Esophagus muscularis mucosa (tissue), 3 donors: ENCODE results near the gene ATXN2.

Source experiments
- POLR2A ChIP-seq: fragments of 450-650 bp; IDR thresholded peaks from one replicate; pipeline ENCODE4 v1.6.1; 2017; ENCODE audit warnings: antibody characterized with exemption, moderate library complexity, mild to moderate bottlenecking, low read depth
- TF ChIP-seq, protein P1 (sequence below), 3 experiments: fragments of 200-600 bp in 2 of 3; fragments of 450-650 bp in 1 of 3; sonication (generic) in 2 of 3; IDR thresholded peaks; one replicate each; pipeline ENCODE4 v1.5.1; 2017 to 2019; ENCODE audit warnings: antibody characterized with exemption in 3 of 3, mild to moderate bottlenecking in 2 of 3, moderate library complexity in 1 of 3

DNA sequence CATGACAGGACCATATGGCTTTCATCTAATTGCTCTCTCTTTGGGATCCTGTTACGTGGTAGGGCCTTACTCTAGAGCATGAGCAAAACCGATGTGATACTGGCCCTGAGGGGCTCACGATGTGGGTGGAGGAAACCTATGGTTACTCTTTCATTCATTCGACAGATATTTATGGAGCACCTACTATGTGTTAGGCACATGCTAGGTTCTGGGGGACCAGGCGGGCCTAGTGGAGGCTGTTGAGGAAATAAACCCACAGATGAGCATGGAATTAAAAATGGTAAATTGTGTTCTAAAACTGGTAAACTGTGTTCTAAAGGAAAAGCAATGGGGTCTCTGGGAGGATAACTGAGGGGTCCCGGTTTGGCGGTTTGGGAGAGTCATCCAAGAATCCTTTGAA, 178.6 kb downstream of the ATXN2 start:
- TF ChIP-seq, protein P1, sequence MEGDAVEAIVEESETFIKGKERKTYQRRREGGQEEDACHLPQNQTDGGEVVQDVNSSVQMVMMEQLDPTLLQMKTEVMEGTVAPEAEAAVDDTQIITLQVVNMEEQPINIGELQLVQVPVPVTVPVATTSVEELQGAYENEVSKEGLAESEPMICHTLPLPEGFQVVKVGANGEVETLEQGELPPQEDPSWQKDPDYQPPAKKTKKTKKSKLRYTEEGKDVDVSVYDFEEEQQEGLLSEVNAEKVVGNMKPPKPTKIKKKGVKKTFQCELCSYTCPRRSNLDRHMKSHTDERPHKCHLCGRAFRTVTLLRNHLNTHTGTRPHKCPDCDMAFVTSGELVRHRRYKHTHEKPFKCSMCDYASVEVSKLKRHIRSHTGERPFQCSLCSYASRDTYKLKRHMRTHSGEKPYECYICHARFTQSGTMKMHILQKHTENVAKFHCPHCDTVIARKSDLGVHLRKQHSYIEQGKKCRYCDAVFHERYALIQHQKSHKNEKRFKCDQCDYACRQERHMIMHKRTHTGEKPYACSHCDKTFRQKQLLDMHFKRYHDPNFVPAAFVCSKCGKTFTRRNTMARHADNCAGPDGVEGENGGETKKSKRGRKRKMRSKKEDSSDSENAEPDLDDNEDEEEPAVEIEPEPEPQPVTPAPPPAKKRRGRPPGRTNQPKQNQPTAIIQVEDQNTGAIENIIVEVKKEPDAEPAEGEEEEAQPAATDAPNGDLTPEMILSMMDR (IDR thresholded peaks at IDR 0.05): no peak
- TF ChIP-seq POLR2A: no peak
